NCI-H1694 (cell line): ENCODE measurements around the gene ISOC1.

Source experiments
- DNase-seq: peaks from one replicate; lab custom pipeline; 2025; lab: John Stamatoyannopoulos, UW

ISOC1 gene

DNA sequence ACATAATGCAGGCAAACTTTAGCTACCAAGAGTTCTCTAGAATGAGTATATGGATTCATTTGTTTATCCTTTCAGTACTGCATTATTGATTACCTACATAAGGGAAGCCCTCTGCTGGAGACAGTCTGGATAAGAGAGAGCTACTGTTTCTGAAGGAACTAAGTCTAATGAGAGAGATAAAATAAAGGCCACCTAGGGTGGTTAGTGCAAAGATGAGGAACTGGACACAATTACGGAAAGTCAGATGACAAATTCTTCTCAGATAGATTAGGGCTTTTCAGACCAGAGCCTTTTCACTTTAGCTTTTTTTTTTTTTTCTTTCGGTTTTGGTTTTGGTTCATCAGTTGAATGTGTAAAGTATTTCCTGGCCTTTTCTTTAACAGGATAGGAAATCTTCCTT is 31.3 kb downstream of the ISOC1 start:
- no peak for DNase-seq

DNA sequence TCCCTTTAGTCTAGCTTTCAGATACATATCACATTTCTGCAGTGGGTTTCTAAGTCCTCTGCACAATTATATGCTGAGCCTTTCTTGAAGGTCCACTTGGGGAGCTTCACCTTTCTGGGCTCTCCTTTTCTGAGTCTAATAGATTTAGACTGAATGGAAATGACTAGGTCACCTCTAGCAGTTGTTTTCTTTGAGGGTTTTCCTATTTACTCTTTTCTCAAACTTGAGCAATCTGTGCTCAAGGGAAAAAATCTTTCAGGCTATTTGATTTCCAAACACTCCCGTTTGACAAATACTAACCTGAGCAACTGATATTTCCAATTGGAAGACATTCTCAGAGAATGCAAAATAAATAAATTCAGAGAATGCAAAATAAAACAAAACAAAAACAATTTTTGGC is 39.0 kb downstream of the ISOC1 start:
- no peak for DNase-seq

DNA sequence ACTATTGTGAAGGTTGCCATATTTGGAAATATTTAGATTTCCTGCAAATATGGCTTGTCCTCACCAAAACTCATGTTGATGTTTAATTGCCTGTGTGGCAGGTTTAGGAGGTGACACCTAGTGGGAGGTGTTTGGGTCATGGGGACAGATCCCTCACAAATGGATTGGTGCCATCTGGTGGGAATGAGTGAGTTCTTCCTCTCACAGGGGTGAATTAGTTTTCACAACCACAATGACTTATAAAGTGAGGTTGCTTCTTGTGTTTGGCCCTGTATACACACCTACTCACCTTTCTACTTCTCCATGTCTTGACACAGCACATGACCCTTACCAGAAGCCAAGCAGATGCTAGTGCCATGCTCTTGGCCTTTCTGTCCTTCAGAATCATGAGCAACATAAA is 41.1 kb downstream of the ISOC1 start:
- DNase-seq, result no peak

DNA sequence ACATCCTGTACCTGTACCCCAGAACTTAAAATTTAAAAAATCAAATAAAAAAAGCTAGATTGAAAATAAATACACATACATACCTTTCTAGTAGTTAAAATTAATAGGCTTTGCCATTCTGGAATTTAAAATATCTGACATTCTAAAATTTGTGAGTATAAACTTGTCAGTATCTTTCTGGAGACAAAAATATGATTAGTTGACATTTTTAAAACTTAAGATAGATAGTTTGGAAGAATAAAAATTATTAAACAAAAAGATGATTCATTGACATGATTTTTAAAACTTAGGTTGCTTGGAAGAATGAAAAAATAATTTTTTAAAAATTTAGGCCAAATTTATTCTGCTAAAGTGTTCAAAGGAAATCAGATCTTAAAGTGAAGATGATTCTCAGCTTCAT is 43.1 kb downstream of the ISOC1 start:
- no peak for DNase-seq

DNA sequence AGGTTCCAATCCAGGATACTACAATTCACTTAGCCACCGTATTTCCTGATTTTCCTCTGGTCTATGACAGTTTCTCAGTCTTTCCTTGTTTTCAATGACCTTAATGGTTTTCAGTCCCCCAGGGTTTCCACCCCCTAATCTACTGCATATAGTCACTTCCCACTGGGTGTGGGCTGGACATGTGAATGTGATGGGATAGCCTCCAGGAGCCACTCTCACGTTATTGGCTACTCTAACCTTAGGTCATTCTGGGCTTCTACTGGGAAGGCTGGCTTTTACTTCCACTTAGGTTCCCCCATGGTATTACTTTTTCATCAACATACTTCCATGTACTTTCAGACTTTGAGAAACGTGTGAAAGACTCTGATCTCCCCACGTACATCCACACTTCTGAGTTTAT is 46.5 kb downstream of the ISOC1 start:
- no peak for DNase-seq

DNA sequence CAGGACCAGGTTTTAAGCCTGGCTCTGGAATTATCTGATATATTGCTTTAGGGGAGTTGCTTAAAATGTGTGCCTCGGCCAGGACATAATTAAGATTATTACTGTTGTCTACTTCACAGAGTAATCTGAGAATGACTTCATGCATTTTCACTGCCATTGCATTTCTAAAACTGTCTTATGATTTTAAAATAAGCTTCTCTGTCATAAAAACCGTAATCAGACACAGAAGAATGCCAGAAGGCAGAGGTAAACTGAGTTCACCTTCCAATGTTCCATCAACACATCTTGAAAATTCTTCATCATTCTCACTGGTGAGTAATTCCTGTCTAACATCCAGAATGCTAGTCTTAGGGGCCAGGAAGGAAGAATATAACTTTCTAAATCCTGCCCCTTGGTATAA is 47.1 kb downstream of the ISOC1 start:
- DNase-seq, result no peak

DNA sequence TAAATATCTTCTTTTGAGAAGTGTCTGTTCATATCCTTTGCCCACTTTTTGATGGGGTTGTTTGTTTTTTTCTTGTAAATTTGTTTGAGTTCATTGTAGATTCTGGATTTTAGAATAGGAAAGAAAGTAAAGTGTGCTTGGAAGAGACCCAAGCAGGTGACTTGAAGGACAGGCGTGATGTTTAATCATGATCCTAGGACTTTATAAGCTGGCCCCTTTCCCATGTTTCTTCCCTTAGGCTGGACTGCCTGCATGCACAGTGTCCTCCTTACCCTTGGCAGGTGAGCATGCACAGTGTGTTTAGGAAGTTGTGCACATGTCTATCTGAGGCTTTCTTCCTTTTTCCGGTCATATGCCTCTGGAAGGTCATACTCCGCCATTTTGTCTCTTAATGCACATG is 61.3 kb downstream of the ISOC1 start:
- DNase-seq, result no peak

DNA sequence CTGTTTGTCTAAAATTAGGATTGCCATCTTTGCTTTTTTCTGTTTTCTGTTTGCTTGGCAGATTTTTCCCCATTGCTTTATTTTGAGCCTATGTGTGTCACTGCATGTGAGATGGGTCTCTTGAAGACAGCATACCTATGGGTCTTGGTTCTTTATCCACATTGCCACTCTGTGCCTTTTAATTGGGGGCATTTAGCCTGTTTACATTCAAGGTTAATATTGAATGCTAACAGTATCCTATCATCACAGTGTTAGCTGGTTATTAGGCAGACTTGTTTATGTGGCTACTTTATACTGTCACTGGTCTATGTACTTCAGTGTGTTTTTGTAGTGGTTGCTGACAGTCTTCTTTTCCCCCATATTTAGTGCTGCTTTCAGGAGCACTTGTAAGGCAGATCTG is 67.3 kb downstream of the ISOC1 start:
- DNase-seq, result no peak
